DMS79 (cell line): Measurements from ENCODE around the gene RUSC1.
"Not testable (repeated sequence)": the region's sequence is repeated elsewhere in the genome, so short reads cannot be mapped to it uniquely, and the experiment has no call there.

Experiments used
- DNase-seq: peaks from one replicate; lab custom pipeline; 2025; lab: John Stamatoyannopoulos, UW

RUSC1 gene

GRCh38 chr1:155320661-155321617 is at the start of gene RUSC1:
Gene RUSC1 (plus strand): TSS chr1:155320894. CDS start chr1:155321774, 880 bp downstream.
- no peak for DNase-seq

- DNase-seq, result peak; percentile 68
Observed at GRCh38 chr1:155272466-155273342, 48.0 kb upstream of the RUSC1 start.

GRCh38 chr1:155273343-155274245 is 47.1 kb upstream of the RUSC1 start, which contains the start of gene CLK2:
Gene CLK2 (minus strand): TSS chr1:155273504. CDS start chr1:155270977, 2,527 bp downstream.
- peak; percentile 96 for DNase-seq

GRCh38 chr1:155277070-155277901 is 43.4 kb upstream of the RUSC1 start, which contains the start of gene HCN3:
Gene HCN3 (plus strand): TSS chr1:155277463. CDS start chr1:155277591, 128 bp downstream.
- DNase-seq, result peak; percentile 94

GRCh38 chr1:155277902-155278688 is 42.6 kb upstream of the RUSC1 start:
- peak; percentile 77 for DNase-seq

GRCh38 chr1:155278689-155279160 is 42.0 kb upstream of the RUSC1 start:
- DNase-seq, result no peak

GRCh38 chr1:155279268-155279667 is 41.4 kb upstream of the RUSC1 start:
- DNase-seq, result no peak

GRCh38 chr1:155282488-155283091 is 38.1 kb upstream of the RUSC1 start:
- no peak for DNase-seq

GRCh38 chr1:155284476-155284875 is 36.2 kb upstream of the RUSC1 start:
- no peak for DNase-seq

GRCh38 chr1:155285063-155285462 is 35.6 kb upstream of the RUSC1 start:
- no peak for DNase-seq

GRCh38 chr1:155285631-155286044 is 35.1 kb upstream of the RUSC1 start:
- no peak for DNase-seq

- DNase-seq, result no peak
Observed at GRCh38 chr1:155286544-155286943, 34.1 kb upstream of the RUSC1 start.

- DNase-seq, result no peak
Observed at GRCh38 chr1:155287987-155288543, 32.6 kb upstream of the RUSC1 start.

- not testable (repeated sequence) for DNase-seq
Observed at GRCh38 chr1:155291006-155291405, 29.7 kb upstream of the RUSC1 start.

- DNase-seq, result no peak
Observed at GRCh38 chr1:155293086-155293749, 27.5 kb upstream of the RUSC1 start.

GRCh38 chr1:155294520-155295182 is 26.0 kb upstream of the RUSC1 start:
- no peak for DNase-seq

- no peak for DNase-seq
Observed at GRCh38 chr1:155295183-155295941, 25.3 kb upstream of the RUSC1 start.
